CD4-positive, alpha-beta memory T cell (primary cell): Measurements from ENCODE around the gene CEACAM8. TPM values are rescaled to one million over a fixed set of nuclear protein-coding genes. Genes with fewer than 3 reads are reported as not detected.
"Not testable (repeated sequence)": the region's sequence is repeated elsewhere in the genome, so short reads cannot be mapped to it uniquely, and the experiment has no call there.

Source experiments
- CTCF ChIA-PET: fragments of 350-600 bp; sonication (Branson Sonifier 250); formaldehyde crosslinking; loops from one replicate; lab custom pipeline; 2021; ENCODE audit warnings: inconsistent platforms; ENCODE audit not compliant: partially characterized antibody; lab: Charles Lee
- POLR2A ChIA-PET: fragments of 350-600 bp; sonication (Branson Sonifier 250); formaldehyde crosslinking; loops from one replicate; lab custom pipeline; 2021; ENCODE audit not compliant: partially characterized antibody; lab: Charles Lee
- DNase-seq, 5 donors: peaks; one replicate each; pipeline versions ENCODE4 v3.0.0 to v3.0.0-alpha.2; 2020 to 2022; ENCODE audit warnings: mixed read lengths in 1 of 5
- H3K27ac ChIP-seq: one replicate; pipeline ENCODE4 v1.7.0; 2013; ENCODE audit warnings: low read depth, low read length
- H3K27me3 ChIP-seq: 2 replicates; pipeline ENCODE4 v1.7.0; 2013; ENCODE audit warnings: mild to moderate bottlenecking, low read length, moderate library complexity; ENCODE audit not compliant: insufficient read depth
- H3K36me3 ChIP-seq: 2 replicates; pipeline ENCODE4 v1.7.0; 2013; ENCODE audit warnings: mild to moderate bottlenecking, low read length, moderate library complexity; ENCODE audit not compliant: insufficient read depth
- H3K4me1 ChIP-seq: 2 replicates; pipeline ENCODE4 v1.7.0; 2013; ENCODE audit warnings: mild to moderate bottlenecking, low read length, moderate library complexity; ENCODE audit not compliant: insufficient read depth
- H3K4me3 ChIP-seq, 2 donors: one replicate each; pipeline ENCODE4 v1.7.0; 2013; ENCODE audit warnings: low read length in 2 of 2, mild to moderate bottlenecking in 1 of 2
- H3K9me3 ChIP-seq, 2 donors: one replicate each; pipeline ENCODE4 v1.7.0; 2013; ENCODE audit warnings: low read length in 2 of 2, control low read depth in 1 of 2; ENCODE audit not compliant: control insufficient read depth in 1 of 2
- H3K27ac Mint-ChIP-seq, 7 donors: one replicate each; pipeline ENCODE4 v1.8.0; 2020 to 2021; ENCODE audit warnings: mixed read lengths in 7 of 7, mild to moderate bottlenecking in 6 of 7, inconsistent platforms in 3 of 7, moderate library complexity in 3 of 7
- H3K27me3 Mint-ChIP-seq, 2 donors: one replicate each; pipeline ENCODE4 v1.8.0; 2020 to 2021; ENCODE audit warnings: mixed read lengths in 2 of 2
- H3K36me3 Mint-ChIP-seq, 2 donors: one replicate each; pipeline ENCODE4 v1.8.0; 2020 to 2021; ENCODE audit warnings: mixed read lengths in 2 of 2, inconsistent platforms in 1 of 2, mild to moderate bottlenecking in 1 of 2
- H3K4me1 Mint-ChIP-seq, 4 donors: one replicate each; pipeline ENCODE4 v1.8.0; 2020 to 2021; ENCODE audit warnings: mixed read lengths in 4 of 4, mild to moderate bottlenecking in 1 of 4
- H3K4me3 Mint-ChIP-seq, 8 donors: one replicate each; pipeline ENCODE4 v1.8.0; 2020 to 2021; ENCODE audit warnings: mixed read lengths in 8 of 8, mild to moderate bottlenecking in 7 of 8, moderate library complexity in 6 of 8, inconsistent platforms in 3 of 8
- H3K9me3 Mint-ChIP-seq, 8 donors: one replicate each; pipeline ENCODE4 v1.8.0; 2020 to 2021; ENCODE audit warnings: mixed read lengths in 8 of 8, mild to moderate bottlenecking in 5 of 8, inconsistent platforms in 3 of 8, moderate library complexity in 1 of 8
- intact Hi-C: fragments of 100-400 bp; cut with micrococcal nuclease; formaldehyde crosslinking; loops from one replicate; pipeline ENCODE4 v1.15.1; 2023
- polyA plus RNA-seq, 2 donors: library from polyadenylated mRNA; unstranded; fragments of 300-500 nt; fragmentation: Illumina TruSeq; gene quantifications; one replicate each; pipeline ENCODE4 v1.2.3, GENCODE V29; 2021
- total RNA-seq, 2 experiments: library from RNA; stranded (reverse); gene quantifications; one replicate each; pipeline ENCODE4 v1.2.3, GENCODE V29; 2021

Gene CEACAM8
- total and polyA plus RNA-seq, 4 experiments from 2014 or later, result not detected

- Mint-ChIP-seq H3K27me3 (peaks cover 12 to 17% of the 10 kb centered on the region in 2 donors), H3K9me3 (peaks cover 0 to 2% (median 0%) of the 10 kb centered on the region in 8 donors), H3K27ac (peak overlapping the region in 1 of 7 donors; percentile 9), H3K4me3 (no peak overlapping the region), H3K36me3 (no peaks in the 10 kb centered on the region), H3K4me1 (peaks cover 0 to 6% (median under 1%) of the 10 kb centered on the region in 4 donors)
- Histone ChIP-seq H3K27me3 (no peaks in the 10 kb centered on the region), H3K4me3 (no peak overlapping the region), H3K9me3 (no peaks in the 10 kb centered on the region), H3K36me3 (no peaks in the 10 kb centered on the region), H3K4me1 (no peaks in the 10 kb centered on the region), H3K27ac (no peak overlapping the region)
- ChIA-PET CTCF (no interaction called here), POLR2A (no interaction called here)
- intact Hi-C loops, result no loop called here
- no peak for DNase-seq
These were observed 33.2 kb upstream of the CEACAM8 start for GRCh38 chr19:42627916-42628315.

GRCh38 chr19:42626181-42626580, 31.5 kb upstream of the CEACAM8 start:
- H3K4me1 ChIP-seq, result no peaks in the 10 kb centered on the region
- intact Hi-C loops, result no loop called here
- H3K9me3 ChIP-seq, result no peaks in the 10 kb centered on the region
- DNase-seq, result no peak
- no peaks in the 10 kb centered on the region for H3K36me3 ChIP-seq
- H3K27me3 ChIP-seq, result peaks cover 3% of the 10 kb centered on the region
- peaks cover 0 to 6% (median under 1%) of the 10 kb centered on the region in 4 donors for H3K4me1 Mint-ChIP-seq
- no peak overlapping the region for H3K27ac Mint-ChIP-seq
- no peak overlapping the region for H3K27ac ChIP-seq
- peaks cover 0 to 2% (median 0%) of the 10 kb centered on the region in 8 donors for H3K9me3 Mint-ChIP-seq
- H3K4me3 Mint-ChIP-seq, result no peak overlapping the region
- peaks cover 11 to 15% of the 10 kb centered on the region in 2 donors for H3K27me3 Mint-ChIP-seq
- ChIA-PET CTCF (no interaction called here), POLR2A (no interaction called here)
- H3K4me3 ChIP-seq, result no peak overlapping the region
- H3K36me3 Mint-ChIP-seq, result no peaks in the 10 kb centered on the region

GRCh38 chr19:42619271-42619670, 24.5 kb upstream of the CEACAM8 start:
- DNase-seq, result no peak
- CTCF ChIA-PET, result no interaction called here
- peaks cover 3% of the 10 kb centered on the region for H3K27me3 ChIP-seq
- H3K36me3 ChIP-seq, result no peaks in the 10 kb centered on the region
- Mint-ChIP-seq H3K27me3 (peaks cover 20 to 21% of the 10 kb centered on the region in 2 donors), H3K4me1 (no peaks in the 10 kb centered on the region), H3K4me3 (no peak overlapping the region), H3K9me3 (no peaks in the 10 kb centered on the region), H3K36me3 (no peaks in the 10 kb centered on the region), H3K27ac (no peak overlapping the region)
- intact Hi-C loops, result no loop called here
- no peak overlapping the region for H3K27ac ChIP-seq
- POLR2A ChIA-PET, result no interaction called here
- H3K4me1 ChIP-seq, result no peaks in the 10 kb centered on the region
- no peak overlapping the region for H3K4me3 ChIP-seq
- H3K9me3 ChIP-seq, result no peaks in the 10 kb centered on the region

GRCh38 chr19:42613666-42614065, 18.9 kb upstream of the CEACAM8 start:
- peaks cover 3% of the 10 kb centered on the region for H3K27me3 ChIP-seq
- no peaks in the 10 kb centered on the region for H3K4me1 Mint-ChIP-seq
- no peaks in the 10 kb centered on the region for H3K9me3 ChIP-seq
- H3K4me3 Mint-ChIP-seq, result no peak overlapping the region
- H3K4me3 ChIP-seq, result no peak overlapping the region
- no peaks in the 10 kb centered on the region for H3K36me3 ChIP-seq
- no peak for DNase-seq
- peaks cover 11 to 13% of the 10 kb centered on the region in 2 donors for H3K27me3 Mint-ChIP-seq
- H3K4me1 ChIP-seq, result no peaks in the 10 kb centered on the region
- intact Hi-C loops, result no loop called here
- peaks cover 0 to 7% (median 0%) of the 10 kb centered on the region in 8 donors for H3K9me3 Mint-ChIP-seq
- no peak overlapping the region for H3K27ac Mint-ChIP-seq
- no peaks in the 10 kb centered on the region for H3K36me3 Mint-ChIP-seq
- CTCF ChIA-PET, result no interaction called here
- no peak overlapping the region for H3K27ac ChIP-seq
- POLR2A ChIA-PET, result no interaction called here

DNA sequence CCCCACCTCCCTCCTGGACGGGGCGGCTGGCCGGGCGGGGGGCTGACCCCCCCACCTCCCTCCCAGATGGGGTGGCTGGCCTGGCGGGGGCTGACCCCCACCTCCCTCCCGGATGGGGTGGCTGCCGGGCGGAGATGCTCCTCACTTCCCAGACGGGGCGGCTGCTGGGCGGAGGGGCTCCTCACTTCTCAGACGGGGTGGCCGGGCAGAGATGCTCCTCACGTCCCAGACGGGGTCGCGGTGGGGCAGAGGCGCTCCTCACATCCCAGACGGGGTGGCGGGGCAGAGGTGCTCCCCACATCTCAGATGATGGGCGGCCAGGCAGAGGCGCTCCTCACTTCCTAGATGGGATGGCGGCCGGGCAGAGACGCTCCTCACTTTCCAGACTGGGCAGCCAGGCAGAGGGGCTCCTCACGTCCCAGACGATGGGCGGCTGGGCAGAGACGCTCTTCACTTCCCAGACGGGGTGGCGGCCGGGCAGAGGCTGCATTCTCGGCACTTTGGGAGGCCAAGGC, 15.7 kb upstream of the CEACAM8 start:
- H3K4me1 ChIP-seq, CTCF ChIA-PET, H3K27ac Mint-ChIP-seq, H3K4me1 Mint-ChIP-seq, H3K27me3 ChIP-seq, H3K36me3 ChIP-seq, H3K9me3 Mint-ChIP-seq, H3K4me3 Mint-ChIP-seq, DNase-seq, H3K36me3 Mint-ChIP-seq, intact Hi-C loops, H3K27ac ChIP-seq, H3K4me3 ChIP-seq, H3K9me3 ChIP-seq, POLR2A ChIA-PET: not testable (repeated sequence)
- H3K27me3 Mint-ChIP-seq, result peaks cover 11 to 16% of the 10 kb centered on the region in 2 donors

- intact Hi-C loops, result no loop called here
- CTCF ChIA-PET, result interaction anchor here (1.0 to 1.1 kb wide), 2 partner anchors 10 kb away, joined by 3 read pairs; no protein-coding TSS in a partner anchor
- peak in 4 of 5 donors; percentile 12 to 40 (median 26) for DNase-seq
- Histone ChIP-seq H3K4me1 (no peaks in the 10 kb centered on the region), H3K9me3 (no peaks in the 10 kb centered on the region), H3K4me3 (no peak overlapping the region), H3K36me3 (no peaks in the 10 kb centered on the region), H3K27me3 (no peaks in the 10 kb centered on the region), H3K27ac (no peak overlapping the region)
- Mint-ChIP-seq H3K9me3 (peaks cover 0 to 4% (median under 1%) of the 10 kb centered on the region in 8 donors), H3K4me3 (no peak overlapping the region), H3K27me3 (peaks cover 23 to 24% of the 10 kb centered on the region in 2 donors), H3K27ac (no peak overlapping the region), H3K36me3 (no peaks in the 10 kb centered on the region), H3K4me1 (peaks cover 0 to 3% (median under 1%) of the 10 kb centered on the region in 4 donors)
- POLR2A ChIA-PET, result no interaction called here
These were observed 12.1 kb upstream of the CEACAM8 start for GRCh38 chr19:42606660-42607351.

DNA sequence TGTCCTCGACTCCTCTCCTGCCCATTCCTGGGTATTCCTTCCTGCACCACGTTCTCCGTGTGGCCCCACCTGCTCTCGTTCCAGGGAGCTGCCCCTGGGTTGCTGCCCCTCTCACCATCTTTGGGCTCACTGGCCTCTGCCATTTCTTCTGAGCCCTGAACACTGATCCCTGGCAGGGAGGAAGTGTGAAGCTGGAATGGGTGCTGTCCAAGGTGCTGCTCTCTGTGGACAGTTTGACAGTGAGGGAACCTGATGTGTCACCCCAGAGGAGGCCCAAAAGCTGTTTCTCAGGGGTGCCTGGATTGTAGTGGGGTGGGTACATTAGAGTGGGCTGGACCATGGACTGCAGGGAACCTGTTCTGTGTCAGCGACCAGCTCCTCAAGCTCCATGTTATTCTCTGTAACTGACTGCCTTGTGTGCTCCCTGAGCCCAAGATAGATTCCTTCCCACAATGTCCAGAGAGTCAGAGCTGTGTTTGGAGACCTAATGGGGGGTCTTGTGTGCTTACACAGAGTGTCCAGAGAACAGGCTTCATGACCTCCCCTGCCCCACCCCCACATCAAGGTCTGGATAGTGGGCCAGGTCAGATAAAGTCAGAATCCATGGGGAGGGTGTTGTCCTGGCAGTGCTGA, 7.2 kb upstream of the CEACAM8 start:
- DNase-seq, result no peak
- no peak overlapping the region for H3K4me3 Mint-ChIP-seq
- H3K27me3 Mint-ChIP-seq, result peaks cover 29 to 39% of the 10 kb centered on the region in 2 donors
- Histone ChIP-seq H3K4me1 (no peaks in the 10 kb centered on the region), H3K36me3 (no peaks in the 10 kb centered on the region), H3K27ac (no peak overlapping the region), H3K4me3 (no peak overlapping the region), H3K9me3 (no peaks in the 10 kb centered on the region), H3K27me3 (no peaks in the 10 kb centered on the region)
- peaks cover 0 to 5% (median under 1%) of the 10 kb centered on the region in 4 donors for H3K4me1 Mint-ChIP-seq
- no peak overlapping the region for H3K27ac Mint-ChIP-seq
- CTCF ChIA-PET, result no interaction called here
- H3K9me3 Mint-ChIP-seq, result peaks cover 0 to 4% (median 0%) of the 10 kb centered on the region in 8 donors
- intact Hi-C loops, result no loop called here
- POLR2A ChIA-PET, result no interaction called here
- H3K36me3 Mint-ChIP-seq, result no peaks in the 10 kb centered on the region
